M059J (cell line): ENCODE data around the gene NEURL1. TPM values are rescaled to one million over a fixed set of nuclear protein-coding genes. Genes with fewer than 3 reads are reported as not detected.
"Not testable (repeated sequence)": the region's sequence is repeated elsewhere in the genome, so short reads cannot be mapped to it uniquely, and the experiment has no call there.

ENCODE experiments used
- DNase-seq: peaks from one replicate; pipeline ENCODE4 v3.0.0-alpha.2; 2012; ENCODE audit warnings: low read depth
- total RNA-seq: library from RNA; depleted of rRNA; stranded (reverse); fragments of >200 nt; shearing (Covaris generic); gene quantifications from 2 replicates; pipeline ENCODE4 v1.2.3, GENCODE V29; 2014

NEURL1 gene
- total RNA-seq, 1 experiment from 2014 or later: 19.9 TPM

DNA sequence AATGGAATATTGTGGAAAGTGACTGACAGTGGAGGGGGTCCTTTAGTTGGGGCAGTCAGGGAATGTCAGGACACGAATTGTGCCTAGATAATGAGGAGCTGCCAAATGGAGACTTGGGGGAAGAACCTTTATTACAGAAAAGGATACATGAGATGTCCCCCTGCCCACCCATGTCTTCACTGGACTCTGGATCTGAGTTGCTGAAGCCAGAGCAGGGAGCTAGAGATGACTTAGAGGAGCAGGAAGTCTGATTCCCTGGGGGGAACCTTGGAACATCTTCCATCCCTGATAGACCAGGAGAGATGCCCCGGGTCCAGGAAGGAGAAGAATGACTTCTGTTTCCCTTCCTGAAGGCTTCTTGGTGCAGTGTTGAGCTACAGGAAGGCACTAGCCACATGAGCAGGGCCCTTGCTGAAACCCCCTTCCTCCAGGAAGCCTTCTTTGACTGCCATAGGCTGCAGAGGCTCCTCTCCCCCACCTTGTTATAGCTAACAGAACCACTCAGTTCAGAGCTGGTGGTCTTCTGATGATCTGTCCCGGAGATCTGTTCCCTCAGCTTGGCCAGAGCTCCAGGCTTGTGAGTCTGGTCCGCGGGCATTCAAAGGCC, 747 bp upstream of the NEURL1 start:
- DNase-seq: no peak

GRCh38 chr10:103493916-103494877, 692 bp downstream of the NEURL1 start:
- DNase-seq: no peak

- no peak for DNase-seq
Observed at GRCh38 chr10:103495321-103495720, 1.8 kb downstream of the NEURL1 start.

DNA sequence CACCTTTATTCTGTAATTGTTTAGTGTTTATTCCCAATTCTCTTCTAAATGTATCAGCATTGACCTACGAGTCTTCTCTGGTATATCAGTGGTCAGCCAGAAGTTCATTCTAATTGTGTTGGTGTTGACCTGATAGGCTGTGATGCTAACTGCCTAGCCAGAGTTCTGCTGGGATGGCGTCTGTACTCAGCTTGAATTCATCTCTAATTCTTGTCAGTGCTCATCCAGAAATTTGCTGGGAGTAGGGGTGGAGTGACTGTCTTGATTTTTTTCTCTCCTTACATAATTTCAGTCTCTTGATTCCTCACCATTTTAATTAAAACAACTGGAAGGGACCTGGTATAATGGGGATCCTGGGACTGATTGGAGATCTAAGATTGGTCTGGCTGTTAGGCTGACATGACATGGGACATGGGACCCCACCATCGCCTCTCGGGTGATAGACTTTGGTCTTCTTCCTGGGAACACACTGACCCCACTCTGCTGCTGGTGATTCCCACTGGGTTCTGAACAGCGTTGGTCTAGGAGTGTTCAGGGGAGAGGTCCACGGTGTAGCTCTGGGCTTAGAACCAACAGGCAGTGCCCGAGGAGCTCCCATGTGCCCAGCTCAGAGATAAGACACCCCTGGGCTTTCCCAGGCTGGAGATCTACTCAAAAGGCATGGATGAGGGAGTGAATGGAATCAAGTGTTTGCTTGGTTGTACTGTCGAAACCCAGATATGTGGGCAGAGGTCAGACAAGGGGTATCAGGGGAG, 3.8 kb downstream of the NEURL1 start:
- no peak for DNase-seq

DNA sequence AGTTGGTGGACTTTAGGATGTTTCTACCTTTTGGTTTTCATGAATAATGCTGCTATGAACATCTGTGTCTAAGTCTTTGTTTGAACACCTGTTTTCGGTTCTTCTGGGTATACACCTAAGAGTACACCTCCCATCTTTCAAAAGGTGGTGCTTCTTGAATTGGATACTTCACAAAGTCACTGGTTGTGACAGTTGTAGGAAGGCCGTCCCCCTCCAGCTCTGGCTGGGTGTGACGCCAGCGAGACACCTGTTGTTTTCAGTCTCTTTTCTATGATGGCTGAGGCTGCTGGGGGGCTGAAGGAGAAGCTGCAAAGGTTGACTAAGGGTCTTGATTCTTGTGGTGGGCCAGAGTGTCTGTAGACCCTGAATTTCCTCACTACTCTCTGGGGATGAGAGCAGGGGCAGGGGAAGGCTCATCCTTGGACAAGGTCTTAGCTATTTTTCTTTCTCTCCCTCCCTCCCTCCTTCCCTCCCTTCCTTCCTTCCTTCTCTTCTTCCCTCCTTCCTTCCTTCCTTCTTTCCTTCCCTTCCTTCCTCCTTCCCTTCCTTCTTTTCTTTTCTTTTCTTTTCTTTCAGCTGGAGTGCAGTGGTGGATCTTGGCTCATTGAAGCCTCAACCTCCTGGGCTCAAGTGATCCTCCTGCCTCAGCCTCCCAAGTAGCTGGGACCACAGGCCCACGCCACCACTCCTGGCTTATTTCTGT, 5.6 kb downstream of the NEURL1 start:
- DNase-seq: no peak

DNA sequence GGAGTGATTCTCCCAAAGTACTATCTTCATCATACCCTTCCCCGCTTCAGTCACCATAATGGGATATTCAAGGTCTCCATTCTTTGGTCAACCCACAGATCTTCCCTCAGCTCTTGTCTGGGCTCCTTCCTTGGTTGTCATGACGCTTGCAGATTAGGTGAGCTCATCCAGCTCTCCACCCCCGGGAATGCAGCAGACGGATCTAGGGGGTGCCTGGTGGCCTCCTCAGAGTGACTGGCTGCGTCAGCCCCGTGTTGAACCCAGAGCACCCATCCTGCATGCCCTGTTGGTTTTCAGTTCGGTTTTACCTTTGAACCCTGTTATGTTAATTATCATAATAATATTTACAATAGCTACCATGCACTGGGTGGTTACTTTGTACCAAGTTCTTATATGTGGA, 6.4 kb downstream of the NEURL1 start:
- DNase-seq: peak; percentile 48

DNA sequence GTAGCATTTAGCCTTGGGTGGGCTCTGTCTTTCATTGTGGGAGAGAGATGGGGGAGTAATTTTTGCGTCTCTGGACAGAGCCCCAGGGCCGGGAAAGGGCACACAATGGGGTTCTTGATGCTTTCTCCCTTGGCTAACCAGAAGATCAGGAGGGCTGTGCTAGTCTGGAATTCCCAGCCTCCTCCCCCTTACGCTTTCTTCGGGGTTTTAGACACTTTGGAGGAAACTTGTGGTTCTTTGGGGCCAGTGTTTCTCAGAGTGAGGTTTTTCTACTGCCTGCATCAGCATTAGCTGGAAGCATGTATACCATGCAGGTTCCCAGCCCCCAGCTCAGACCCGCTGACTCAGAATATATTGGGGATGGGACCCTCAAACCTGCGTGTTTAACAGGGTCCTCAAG, 7.0 kb downstream of the NEURL1 start:
- DNase-seq: no peak

GRCh38 chr10:103501186-103501585, 7.7 kb downstream of the NEURL1 start:
- no peak for DNase-seq

- DNase-seq: no peak
Observed at GRCh38 chr10:103502849-103503660, 9.6 kb downstream of the NEURL1 start.

GRCh38 chr10:103503777-103504176, 10.3 kb downstream of the NEURL1 start:
- DNase-seq: not testable (repeated sequence)

DNA sequence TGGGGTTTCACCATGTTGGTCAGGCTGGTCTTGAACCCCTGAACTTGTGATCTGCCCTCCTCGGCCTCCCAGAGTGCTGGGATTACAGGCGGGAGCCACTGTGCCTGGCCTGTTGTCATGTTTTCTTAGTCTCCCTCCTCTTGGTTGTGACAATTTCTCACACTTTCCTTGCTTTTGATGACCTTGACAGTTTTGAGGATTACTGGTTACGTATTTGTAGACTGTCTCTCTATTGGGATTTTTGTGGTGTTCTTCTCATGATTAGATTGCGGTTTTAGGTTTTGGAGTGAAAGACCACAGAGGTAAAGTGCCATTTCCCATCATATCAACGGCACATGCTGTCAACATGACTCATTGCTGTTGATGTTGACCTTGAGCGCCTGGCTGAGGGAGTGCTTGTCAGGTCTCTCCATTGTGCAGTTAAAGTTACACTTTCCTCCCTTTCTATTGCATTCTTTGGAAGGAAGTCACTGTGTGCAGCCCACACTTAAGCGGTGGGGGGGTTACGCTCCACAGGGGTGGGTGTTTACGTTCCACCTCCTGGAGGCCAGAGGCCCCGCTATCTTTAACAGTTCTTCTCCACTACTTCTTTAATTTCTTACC, 10.8 kb downstream of the NEURL1 start:
- DNase-seq: peak; percentile 98

DNA sequence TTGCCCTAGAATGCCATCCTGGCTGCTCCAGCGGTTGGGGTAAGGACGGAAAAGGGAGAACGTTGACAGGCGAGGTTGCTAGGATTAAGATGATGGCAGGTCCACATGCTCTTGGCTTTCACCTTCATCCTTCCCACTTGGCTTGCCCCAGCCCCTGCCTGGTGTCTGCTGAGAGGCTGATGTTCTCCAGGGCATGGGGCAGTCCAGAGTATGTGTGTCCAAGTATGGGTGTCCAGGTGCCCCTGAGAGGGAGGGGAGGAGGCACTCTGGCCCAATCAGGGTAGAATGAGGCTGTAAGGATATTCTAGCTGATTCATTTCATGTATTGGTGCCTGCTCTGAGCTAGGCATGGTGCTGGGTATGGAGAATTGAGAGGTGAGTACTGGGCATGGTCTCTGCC, 12.6 kb downstream of the NEURL1 start:
- no peak for DNase-seq

DNA sequence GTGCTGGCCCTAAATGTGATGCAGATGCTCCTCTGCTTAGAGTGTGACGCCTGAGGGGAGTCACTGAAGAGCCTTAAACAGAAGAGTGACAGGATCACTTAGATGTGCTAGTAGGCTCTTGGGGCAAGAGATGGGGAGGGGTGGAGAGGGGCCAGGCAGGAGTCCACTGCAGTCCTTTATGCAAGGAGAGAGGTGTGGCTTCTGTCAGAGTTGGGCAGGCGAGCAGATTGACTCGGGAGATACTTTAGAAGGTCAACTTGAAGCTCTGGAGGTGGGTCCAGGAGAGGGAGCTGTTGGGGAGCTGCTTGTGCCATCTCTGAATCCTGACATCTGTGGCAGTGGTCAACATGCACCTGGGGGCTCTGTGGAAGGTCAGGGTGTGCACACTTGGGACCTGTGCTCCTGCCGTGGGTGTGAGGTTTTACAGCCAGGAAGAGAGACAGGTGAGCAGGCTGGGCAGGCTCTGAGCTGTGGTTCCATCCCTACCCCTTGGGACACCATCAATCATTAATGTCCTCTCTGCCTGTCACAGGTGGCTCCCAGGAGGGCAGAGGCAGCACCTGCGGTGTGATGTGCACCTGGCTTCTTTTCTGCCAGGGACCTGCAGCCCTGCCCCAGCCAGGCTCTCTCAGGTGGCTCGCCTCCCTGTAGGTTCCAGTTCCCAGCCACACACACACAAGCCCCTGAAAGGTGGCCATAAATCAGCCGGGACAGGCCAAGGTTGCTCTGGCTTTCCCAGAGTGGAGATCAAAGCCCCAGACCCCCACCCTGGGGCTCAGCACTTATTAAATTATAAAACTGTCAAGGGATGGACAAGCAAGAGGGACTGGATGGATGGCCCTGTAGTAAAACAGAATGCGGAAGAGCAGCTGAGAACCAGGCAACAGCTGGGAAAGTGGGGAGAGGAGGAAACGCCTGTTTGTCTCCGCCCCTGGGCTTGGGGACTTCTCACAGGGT, 14.0 kb downstream of the NEURL1 start:
- DNase-seq: no peak

- no peak for DNase-seq
Observed at GRCh38 chr10:103510046-103510685, 16.7 kb downstream of the NEURL1 start.

DNA sequence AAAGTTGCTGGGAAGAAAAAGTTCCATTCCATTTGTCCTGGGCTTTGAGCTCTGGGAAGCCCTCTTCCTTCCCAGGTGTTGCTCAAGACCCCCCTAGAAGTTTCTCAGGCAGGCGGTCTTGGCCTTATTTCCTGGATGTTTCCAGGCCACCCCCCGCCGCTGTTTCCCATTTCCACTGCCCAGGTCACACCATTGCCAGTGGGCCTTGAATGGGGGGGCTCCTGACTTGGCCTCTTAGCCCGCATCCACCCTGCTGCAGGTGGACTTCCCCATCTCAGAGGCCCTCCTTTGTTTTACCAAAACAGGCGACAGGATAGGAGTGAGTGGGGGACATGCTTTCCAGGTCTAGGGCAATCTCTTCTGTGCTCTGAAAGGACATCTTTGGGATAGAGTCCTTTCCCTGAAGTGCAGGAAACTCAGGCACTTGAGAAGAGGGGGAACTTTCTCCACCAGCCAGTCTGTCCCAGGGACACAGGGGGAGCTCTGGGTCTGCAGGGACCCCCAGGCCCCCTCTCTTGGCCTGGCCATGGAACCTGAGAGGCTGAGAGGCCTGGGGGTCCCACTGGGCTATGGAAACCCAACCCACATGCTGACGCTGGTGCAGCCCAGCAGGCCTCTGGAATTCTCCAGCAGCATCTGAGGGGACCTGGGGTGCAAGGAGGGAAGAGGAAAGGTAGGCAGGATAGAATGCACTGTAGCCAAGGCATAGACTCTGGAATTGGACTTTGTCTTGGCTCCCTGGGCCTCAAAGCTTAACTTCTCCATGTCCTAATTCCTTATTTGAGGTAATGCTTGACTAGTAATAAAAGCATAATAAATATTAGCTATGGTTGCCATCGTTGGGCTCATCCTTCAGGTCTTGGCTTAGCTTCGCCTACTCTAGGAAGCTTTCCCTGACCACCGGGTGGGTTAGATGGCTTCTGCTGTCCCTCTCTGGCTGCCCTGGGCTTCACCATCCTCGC, 17.6 kb downstream of the NEURL1 start:
- no peak for DNase-seq

DNA sequence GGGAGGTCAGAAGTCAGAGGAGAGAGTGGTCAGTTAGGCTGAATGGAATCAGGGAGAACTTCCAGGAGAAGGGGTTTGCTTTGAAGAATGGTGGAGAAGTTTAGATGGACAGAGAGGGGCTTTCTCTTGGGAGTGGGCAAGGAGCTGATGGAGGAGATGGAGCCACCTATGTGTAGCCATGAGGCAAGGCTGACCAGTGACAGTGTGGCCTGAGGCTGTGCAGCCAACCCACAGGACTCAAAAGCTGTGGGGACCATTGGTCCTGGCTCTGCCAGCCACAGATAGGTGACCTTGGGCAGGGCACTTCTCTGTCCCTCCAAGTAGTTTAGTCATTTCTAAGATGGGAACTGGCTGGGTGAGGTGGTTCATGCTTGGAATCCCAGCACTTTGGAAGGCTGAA, 18.7 kb downstream of the NEURL1 start:
- no peak for DNase-seq

GRCh38 chr10:103512591-103513379, 19.3 kb downstream of the NEURL1 start:
- DNase-seq: no peak
